HG02840 (cell line): ENCODE data around the gene RUNX2.
"Not testable (repeated sequence)": the region's sequence is repeated elsewhere in the genome, so short reads cannot be mapped to it uniquely, and the experiment has no call there.

Source experiments
- ATAC-seq: cut with Tn5 transposase; IDR thresholded peaks from one replicate; pipeline ENCODE4 v1.9.1; 2021; ENCODE audit warnings: mild to moderate bottlenecking, moderate library complexity, moderate number of reproducible peaks; ENCODE audit not compliant: unreplicated experiment, low FRiP score

RUNX2 gene

GRCh38 chr6:45327956-45328522 is at the start of gene RUNX2:
RUNX2 (plus strand) TSS chr6:45328330; CDS start chr6:45328727, 397 bp downstream.
- ATAC-seq = no peak

DNA sequence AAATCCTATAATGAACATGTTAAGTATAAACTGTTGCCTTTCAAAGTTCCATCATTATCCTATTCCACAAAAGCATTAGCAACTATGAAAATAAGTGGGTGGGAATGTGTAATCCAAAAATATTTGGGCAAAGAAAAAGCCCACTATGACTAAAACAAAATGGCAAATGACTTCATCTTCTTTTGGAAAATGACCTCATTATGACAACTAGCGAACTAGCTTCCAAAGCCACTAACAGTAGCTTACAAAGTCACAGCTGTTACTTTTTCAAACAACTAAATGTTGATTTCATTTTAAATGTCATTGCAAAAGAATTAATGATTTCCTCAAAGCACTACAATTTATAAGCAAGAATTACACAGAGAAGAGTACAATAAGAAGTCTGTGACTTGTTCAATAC is 49.8 kb upstream of the RUNX2 start:
- ATAC-seq = no peak

GRCh38 chr6:45286707-45287106 is 41.4 kb upstream of the RUNX2 start:
- ATAC-seq = not testable (repeated sequence)

GRCh38 chr6:45289751-45290514 is 38.2 kb upstream of the RUNX2 start:
- ATAC-seq = no peak

DNA sequence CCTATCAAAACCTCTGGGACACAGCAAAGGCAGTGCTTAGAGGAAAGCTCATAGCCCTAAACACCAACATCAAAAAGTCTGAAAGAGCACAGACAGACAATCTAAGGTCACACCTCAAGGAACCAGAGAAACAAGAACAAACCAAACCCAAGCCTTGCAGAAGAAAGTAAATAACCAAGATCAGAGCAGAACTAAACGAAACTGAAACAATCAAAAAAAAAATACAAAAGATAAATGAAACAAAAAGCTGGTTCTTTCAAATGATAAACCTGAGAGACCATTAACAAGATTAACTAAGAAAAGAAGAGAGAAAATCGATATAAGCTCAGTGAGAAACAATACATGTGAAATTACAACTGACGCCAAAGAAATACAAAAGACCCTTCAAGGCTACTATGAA is 34.8 kb upstream of the RUNX2 start:
- ATAC-seq = no peak

DNA sequence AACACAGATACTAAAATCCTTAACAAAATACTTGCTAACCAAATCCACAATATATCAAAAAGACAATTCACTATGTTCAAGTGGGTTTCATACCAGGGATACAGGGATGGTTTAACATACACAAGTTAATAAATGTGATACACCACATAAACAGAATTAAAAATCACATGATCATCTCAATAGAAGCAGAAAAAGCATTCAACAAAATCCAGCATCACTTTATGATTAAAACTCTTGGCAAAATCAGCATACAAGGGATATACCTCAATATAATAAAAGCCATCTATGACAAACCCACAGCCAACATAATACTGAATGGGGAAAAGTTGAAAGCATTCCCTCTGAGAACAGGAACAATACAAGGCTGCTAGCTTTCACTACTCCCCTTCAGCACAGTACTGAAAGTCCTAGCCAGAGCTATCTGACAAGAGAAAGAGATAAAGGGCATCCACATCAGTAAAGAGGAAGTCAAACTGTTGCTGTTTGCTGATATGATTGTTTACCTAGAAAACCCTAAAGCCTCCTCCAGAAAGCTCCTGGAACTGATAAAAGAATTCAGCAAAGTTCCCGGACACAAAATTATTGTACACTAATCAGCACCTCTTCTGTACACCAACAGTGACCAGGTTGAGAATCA is 33.9 kb upstream of the RUNX2 start:
- ATAC-seq = not testable (repeated sequence)

DNA sequence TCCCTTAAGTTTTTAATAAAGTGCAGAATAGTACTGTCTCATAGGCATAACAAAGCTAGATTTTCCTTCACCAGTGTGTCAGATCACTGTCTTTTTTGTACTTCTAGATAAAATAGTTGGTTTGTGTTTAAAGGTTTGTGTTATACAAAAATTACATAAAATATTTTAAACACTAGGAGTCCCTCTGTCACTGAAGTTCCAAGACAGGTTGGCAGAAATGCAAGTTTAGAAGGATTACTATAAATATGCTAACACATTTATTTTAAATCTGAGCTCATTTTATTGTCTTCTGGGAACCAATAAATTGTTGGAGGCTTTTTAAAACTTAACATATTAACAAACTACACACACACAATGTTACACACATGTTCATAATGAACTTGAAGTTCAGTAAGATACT is 30.8 kb upstream of the RUNX2 start:
- ATAC-seq = no peak

DNA sequence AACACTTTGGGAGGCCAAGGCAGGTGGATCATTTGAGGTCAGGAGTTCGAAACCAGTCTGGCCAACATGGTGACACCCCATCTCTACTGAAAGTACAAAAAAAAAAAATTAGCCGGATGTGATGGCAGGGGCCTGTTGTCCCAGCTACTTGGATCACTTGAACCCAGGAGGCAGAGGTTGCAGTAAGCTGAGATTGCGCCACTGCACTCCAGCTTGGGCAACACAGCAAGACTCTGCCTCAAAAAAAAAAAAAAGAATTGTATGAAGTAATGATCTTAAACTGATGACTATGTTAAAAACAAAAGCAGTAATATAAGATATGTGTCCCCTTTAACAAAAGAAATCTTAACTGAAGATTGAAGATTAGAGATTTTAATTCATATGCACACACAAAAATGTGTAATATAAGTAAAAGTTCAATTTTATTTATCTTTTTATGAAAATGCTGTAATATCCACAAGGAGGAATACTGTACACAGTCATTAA is 29.0 kb upstream of the RUNX2 start:
- no peak for ATAC-seq

- no peak for ATAC-seq
Observed at GRCh38 chr6:45300736-45301135, 27.4 kb upstream of the RUNX2 start.

- ATAC-seq = no peak
Observed at GRCh38 chr6:45301348-45302142, 26.6 kb upstream of the RUNX2 start.

DNA sequence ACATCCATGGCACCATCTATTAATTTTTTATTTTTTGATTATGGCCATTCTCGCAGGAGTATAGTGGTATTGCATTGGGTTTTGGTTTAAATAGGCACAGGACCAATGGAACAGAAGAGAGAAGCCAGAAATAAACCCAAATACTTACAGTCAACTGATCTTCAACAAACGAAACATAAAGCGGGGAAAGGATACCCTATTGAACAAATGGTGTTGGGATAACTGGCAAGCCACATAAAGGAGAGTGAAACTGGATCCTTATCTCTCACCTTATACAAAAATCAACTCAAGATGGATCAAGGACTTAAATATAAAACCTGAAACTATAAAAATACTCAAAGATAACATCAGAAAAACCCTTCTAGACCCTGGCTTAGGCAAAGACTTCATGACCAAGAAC is 25.3 kb upstream of the RUNX2 start:
- ATAC-seq = no peak

- ATAC-seq = no peak
Observed at GRCh38 chr6:45305546-45305945, 22.6 kb upstream of the RUNX2 start.

DNA sequence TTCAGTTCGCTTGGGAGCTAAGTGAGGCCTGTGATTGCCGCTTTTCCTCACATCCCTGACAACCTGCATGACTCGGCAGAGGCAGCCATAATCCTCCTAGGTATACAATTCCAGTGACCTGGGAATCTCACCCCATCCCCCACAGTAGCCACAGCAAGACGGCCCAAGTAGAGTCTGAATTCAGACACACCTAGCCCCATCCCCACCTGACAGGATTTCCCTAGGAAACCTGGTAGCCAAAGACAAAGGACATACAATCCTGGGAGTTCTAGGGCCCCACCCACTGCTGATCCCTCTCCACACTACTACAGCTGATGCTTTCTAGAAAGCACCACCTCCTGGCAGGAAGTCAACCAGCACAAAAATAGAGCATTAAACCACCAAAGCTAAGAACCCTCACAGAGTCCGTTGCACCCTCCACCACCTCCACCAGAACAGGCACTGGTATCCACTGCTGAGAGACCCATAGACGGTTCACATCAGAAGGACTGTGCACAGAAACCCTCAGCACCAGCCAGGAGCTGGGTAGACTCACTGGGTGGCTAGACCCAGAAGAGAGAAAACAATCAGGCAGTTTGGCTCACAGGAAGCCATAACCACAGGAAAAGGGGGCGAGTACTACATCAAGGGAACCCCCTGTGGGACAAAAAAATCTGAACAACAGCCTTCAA is 17.9 kb upstream of the RUNX2 start:
- ATAC-seq = no peak

DNA sequence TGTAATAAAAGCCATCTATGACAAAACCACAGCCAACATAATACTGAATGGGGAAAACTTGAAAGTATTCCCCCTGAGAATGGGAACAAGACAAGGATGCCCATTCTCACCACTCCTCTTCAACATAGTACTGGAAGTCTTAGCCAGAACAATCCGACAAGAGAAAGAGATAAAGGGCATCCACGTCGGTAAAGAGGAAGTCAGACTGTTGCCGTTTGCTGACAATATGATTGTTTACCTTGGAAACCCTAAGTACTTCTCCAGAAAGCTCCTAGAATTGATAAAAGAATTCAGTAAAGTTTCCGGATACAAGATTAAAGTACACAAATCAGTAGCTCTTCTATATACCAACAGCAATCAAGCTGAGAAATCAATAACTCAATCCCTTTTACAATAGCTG is 14.0 kb upstream of the RUNX2 start:
- ATAC-seq = no peak

DNA sequence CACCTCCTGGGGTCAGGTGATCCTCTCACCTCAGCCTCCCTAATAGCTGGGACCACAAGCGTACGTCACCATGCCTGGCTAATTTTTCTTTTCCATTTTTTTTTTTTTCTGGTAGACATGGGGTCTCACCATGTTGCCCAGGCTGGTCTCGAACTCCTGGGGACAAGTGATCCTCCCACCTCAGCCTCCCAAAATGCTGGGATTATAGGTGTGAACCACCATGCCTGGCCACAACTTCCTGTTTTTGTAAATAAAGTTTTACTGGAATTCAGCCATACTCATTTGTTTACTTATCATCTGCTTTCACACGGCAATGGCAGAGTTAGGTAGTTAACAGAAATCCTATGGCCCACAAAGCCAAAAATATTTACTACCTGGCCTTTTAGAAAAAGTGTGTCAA is 7.8 kb upstream of the RUNX2 start:
- ATAC-seq = no peak

GRCh38 chr6:45323656-45324224 is 4.4 kb upstream of the RUNX2 start:
- ATAC-seq = no peak

- no peak for ATAC-seq
Observed at GRCh38 chr6:45326698-45327417, 1.3 kb upstream of the RUNX2 start.

DNA sequence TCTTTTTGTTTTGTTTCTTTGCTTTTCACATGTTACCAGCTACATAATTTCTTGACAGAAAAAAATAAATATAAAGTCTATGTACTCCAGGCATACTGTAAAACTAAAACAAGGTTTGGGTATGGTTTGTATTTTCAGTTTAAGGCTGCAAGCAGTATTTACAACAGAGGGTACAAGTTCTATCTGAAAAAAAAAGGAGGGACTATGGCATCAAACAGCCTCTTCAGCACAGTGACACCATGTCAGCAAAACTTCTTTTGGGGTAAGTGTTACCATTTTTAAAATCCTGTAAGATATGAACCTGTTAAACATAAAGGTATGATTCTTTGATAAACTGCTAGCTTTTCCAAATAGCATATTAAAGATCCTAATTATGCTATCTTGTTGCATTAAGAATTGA is 393 bp downstream of the RUNX2 start:
- ATAC-seq = no peak

DNA sequence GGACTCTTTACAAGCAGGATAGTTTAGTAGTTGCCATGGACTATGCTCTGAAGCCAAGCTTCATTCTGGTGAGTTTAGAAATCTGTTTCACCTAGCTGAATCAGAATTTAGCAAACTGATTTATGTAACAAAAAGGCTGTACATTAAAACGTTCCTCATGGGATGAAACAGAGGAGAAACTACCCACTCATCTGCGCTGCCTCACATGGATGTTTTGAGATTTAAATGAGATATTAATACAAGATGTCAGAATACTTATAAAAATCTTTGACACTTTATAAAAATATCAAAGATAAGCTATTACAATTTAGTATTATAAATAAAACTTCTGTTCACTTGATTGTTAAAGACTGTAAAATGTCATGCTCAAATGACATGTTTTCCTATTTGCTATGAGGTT is 16.8 kb downstream of the RUNX2 start:
- no peak for ATAC-seq
